H54 (cell line): ENCODE measurements around the gene CAST.
A peak's percentile ranks its signal among the peaks of the same experiment; 100 is the strongest.

Source experiments
- DNase-seq: peaks from one replicate; pipeline ENCODE4 v3.0.0; 2011; ENCODE audit warnings: low spot score, mixed read lengths; ENCODE audit not compliant: insufficient read length
- FAIRE-seq: peaks from 3 replicates; lab custom pipeline; 2011; peaks lifted over from hg19 to GRCh38; lab: Jason Lieb, UNC
- POLR2A ChIP-seq: IDR thresholded peaks from 2 replicates; pipeline ENCODE4 v1.6.1; 2011; ENCODE audit warnings: low read depth, mild to moderate bottlenecking, low read length

Gene CAST

GRCh38 chr5:96634881-96635280 is 27.3 kb upstream of the CAST start:
- TF ChIP-seq POLR2A: no peak
- DNase-seq: no peak
- no peak for FAIRE-seq

GRCh38 chr5:96636046-96636445 is 26.1 kb upstream of the CAST start:
- TF ChIP-seq POLR2A: no peak
- no peak for FAIRE-seq
- no peak for DNase-seq

- FAIRE-seq: no peak
- no peak for TF ChIP-seq POLR2A
- DNase-seq: no peak
Observed at GRCh38 chr5:96636594-96636993, 25.6 kb upstream of the CAST start.

- FAIRE-seq (no peak), DNase-seq (no peak)
- no peak for TF ChIP-seq POLR2A
Observed at GRCh38 chr5:96637196-96637595, 25.0 kb upstream of the CAST start.

GRCh38 chr5:96638561-96638960 is 23.6 kb upstream of the CAST start:
- no peak for FAIRE-seq
- DNase-seq: no peak
- no peak for TF ChIP-seq POLR2A

- no peak for TF ChIP-seq POLR2A
- FAIRE-seq (no peak), DNase-seq (no peak)
Observed at GRCh38 chr5:96640696-96641095, 21.5 kb upstream of the CAST start.

GRCh38 chr5:96641368-96642280 is 20.6 kb upstream of the CAST start:
- DNase-seq (no peak), FAIRE-seq (no peak)
- TF ChIP-seq POLR2A: no peak

- TF ChIP-seq POLR2A: no peak
- FAIRE-seq: no peak
- DNase-seq: no peak
Observed at GRCh38 chr5:96642281-96642640, 19.9 kb upstream of the CAST start.

GRCh38 chr5:96645091-96645490 is 17.1 kb upstream of the CAST start:
- DNase-seq: no peak
- TF ChIP-seq POLR2A: no peak
- no peak for FAIRE-seq

- no peak for DNase-seq
- no peak for TF ChIP-seq POLR2A
- no peak for FAIRE-seq
Observed at GRCh38 chr5:96648023-96648422, 14.2 kb upstream of the CAST start.

- no peak for TF ChIP-seq POLR2A
- FAIRE-seq: no peak
Observed at GRCh38 chr5:96648593-96648992, 13.6 kb upstream of the CAST start.

GRCh38 chr5:96649251-96649662 is 12.9 kb upstream of the CAST start:
- no peak for TF ChIP-seq POLR2A
- DNase-seq (no peak), FAIRE-seq (no peak)

More at GRCh38 chr5:96648593-96648992, 13.6 kb upstream of the CAST start:
- DNase-seq: no peak

- TF ChIP-seq POLR2A: no peak
- DNase-seq: no peak
- peak; percentile 45 for FAIRE-seq
Observed at GRCh38 chr5:96649681-96650540, 12.3 kb upstream of the CAST start.

- FAIRE-seq: no peak
- TF ChIP-seq POLR2A: no peak
- no peak for DNase-seq
Observed at GRCh38 chr5:96651047-96651446, 11.1 kb upstream of the CAST start.
